A673 (cell line): ENCODE measurements around the gene PML. TPM values are rescaled to one million over a fixed set of nuclear protein-coding genes. Genes with fewer than 3 reads are reported as not detected.
A peak's percentile ranks its signal among the peaks of the same experiment; 100 is the strongest.

Experiments used
- BruUV-seq: library from RNA; stranded (reverse); fragments of 400-500 nt; replicated peaks from 2 replicates; lab custom pipeline; 2021; lab: Mats Ljungman, UMichigan
- CTCF ChIA-PET: fragments of 300-600 bp; sonication (Branson Sonifier 250); formaldehyde crosslinking; loops from one replicate; lab custom pipeline; 2022; ENCODE audit warnings: antibody characterized with exemption; lab: Charles Lee
- POLR2A ChIA-PET: fragments of 300-600 bp; sonication (Branson Sonifier 250); formaldehyde crosslinking; loops from one replicate; lab custom pipeline; 2022; ENCODE audit warnings: antibody characterized with exemption; ENCODE audit not compliant: low non-redundant PET; lab: Charles Lee
- DNase-seq: peaks from one replicate; pipeline ENCODE4 v3.0.0-alpha.2; 2015; ENCODE audit warnings: low spot score
- H3K27ac ChIP-seq: fragments of 200-600 bp; sonication (generic); 2 replicates; pipeline ENCODE4 v1.5.1; 2016; ENCODE audit warnings: mixed run types, low read depth, mild to moderate bottlenecking, mixed read lengths, antibody characterized with exemption, low read length; ENCODE audit not compliant: poor library complexity, severe bottlenecking
- H3K27me3 ChIP-seq: fragments of 200-600 bp; sonication (generic); replicated peaks from 2 replicates; pipeline ENCODE4 v1.6.1; 2017; ENCODE audit warnings: mixed run types, low read depth, mild to moderate bottlenecking, mixed read lengths, antibody characterized with exemption, low read length; ENCODE audit not compliant: insufficient read depth, poor library complexity
- H3K36me3 ChIP-seq: fragments of 200-600 bp; sonication (generic); 2 replicates; pipeline ENCODE4 v1.6.1; 2016; ENCODE audit warnings: mixed run types, mild to moderate bottlenecking, mixed read lengths, antibody characterized with exemption, low read length; ENCODE audit not compliant: insufficient read depth, poor library complexity, severe bottlenecking
- H3K4me1 ChIP-seq: fragments of 200-600 bp; sonication (generic); 2 replicates; pipeline ENCODE4 v1.6.1; 2017; ENCODE audit warnings: mixed run types, mild to moderate bottlenecking, mixed read lengths, antibody characterized with exemption, low read length; ENCODE audit not compliant: insufficient read depth, poor library complexity, severe bottlenecking
- H3K4me3 ChIP-seq: fragments of 200-600 bp; sonication (generic); 2 replicates; pipeline ENCODE4 v1.5.1; 2016; ENCODE audit warnings: low read depth, mixed run types, mild to moderate bottlenecking, mixed read lengths, low read length; ENCODE audit not compliant: poor library complexity, severe bottlenecking
- H3K9me3 ChIP-seq: fragments of 200-600 bp; sonication (generic); 2 replicates; pipeline ENCODE4 v1.6.1; 2016; ENCODE audit warnings: mixed run types, low read depth, mild to moderate bottlenecking, mixed read lengths, antibody characterized with exemption, low read length; ENCODE audit not compliant: poor library complexity, severe bottlenecking
- CTCF ChIP-seq: fragments of 300-800, 200-600 bp; sonication (generic); conservative IDR thresholded peaks from 2 replicates; pipeline ENCODE4 v1.5.1; 2017; ENCODE audit warnings: low read depth, mild to moderate bottlenecking, antibody characterized with exemption, low read length, moderate library complexity, mixed read lengths
- EZH2 ChIP-seq: fragments of 200-600 bp; sonication (generic); IDR thresholded peaks from 2 replicates; pipeline ENCODE4 v1.6.1; 2017; ENCODE audit warnings: borderline replicate concordance, low read depth, mild to moderate bottlenecking, mixed read lengths, antibody characterized with exemption, low read length; ENCODE audit not compliant: poor library complexity, severe bottlenecking
- intact Hi-C: fragments of 100-400 bp; cut with micrococcal nuclease; formaldehyde crosslinking; loops from one replicate; pipeline ENCODE4 v1.10.0; 2022; ENCODE audit not compliant: unreplicated experiment
- total RNA-seq: library from RNA; stranded (reverse); gene quantifications from 2 replicates; pipeline ENCODE4 v1.2.3, GENCODE V29; 2021

Gene PML
- total RNA-seq, 1 experiment from 2014 or later, result 40.0 TPM

GRCh38 chr15:74036271-74037170 lies 42.0 kb downstream of the PML start:
- intact Hi-C loops, result loop anchor here (2.0 kb wide), 1 partner anchor 64 kb away; no protein-coding TSS in a partner anchor
- no TSS peak for BruUV-seq
- H3K36me3 ChIP-seq, result no peaks in the 10 kb centered on the region
- no peak overlapping the region for H3K27ac ChIP-seq
- H3K4me1 ChIP-seq, result peaks cover 19% of the 10 kb centered on the region
- ChIA-PET POLR2A (no interaction called here), CTCF (interaction anchor here (0.7 to 2.8 kb wide), 7 partner anchors 9 to 142 kb away, joined by 3 to 49 read pairs (median 4); no protein-coding TSS in a partner anchor)
- peak; percentile 61 for TF ChIP-seq CTCF
- TF ChIP-seq EZH2, result no peak
- DNase-seq, result peak; percentile 66
- no peak overlapping the region for H3K4me3 ChIP-seq
- H3K27me3 ChIP-seq, result no peaks in the 10 kb centered on the region
- no peaks in the 10 kb centered on the region for H3K9me3 ChIP-seq

- Histone ChIP-seq H3K27me3 (no peaks in the 10 kb centered on the region), H3K9me3 (no peaks in the 10 kb centered on the region), H3K27ac (no peak overlapping the region), H3K4me3 (no peak overlapping the region), H3K4me1 (peaks cover 25% of the 10 kb centered on the region), H3K36me3 (no peaks in the 10 kb centered on the region)
- no TSS peak for BruUV-seq
- TF ChIP-seq EZH2 (no peak), CTCF (no peak)
- ChIA-PET POLR2A (no interaction called here), CTCF (interaction anchor here (0.7 to 2.8 kb wide), 6 partner anchors 12 to 143 kb away, joined by 3 to 49 read pairs (median 4); no protein-coding TSS in a partner anchor)
- intact Hi-C loops, result loop anchor here (2.0 kb wide), 1 partner anchor 65 kb away; no protein-coding TSS in a partner anchor
- no peak for DNase-seq
Measured at GRCh38 chr15:74037171-74038117, 42.9 kb downstream of the PML start.
